HG02798 (cell line): ENCODE data around the gene FAM90A26.
"Not testable (repeated sequence)": the region's sequence is repeated elsewhere in the genome, so short reads cannot be mapped to it uniquely, and the experiment has no call there.

ENCODE experiments used
- ATAC-seq: cut with Tn5 transposase; IDR thresholded peaks from one replicate; pipeline ENCODE4 v1.9.1; 2021; ENCODE audit warnings: mild to moderate bottlenecking; ENCODE audit not compliant: unreplicated experiment, poor library complexity

FAM90A26 gene

DNA sequence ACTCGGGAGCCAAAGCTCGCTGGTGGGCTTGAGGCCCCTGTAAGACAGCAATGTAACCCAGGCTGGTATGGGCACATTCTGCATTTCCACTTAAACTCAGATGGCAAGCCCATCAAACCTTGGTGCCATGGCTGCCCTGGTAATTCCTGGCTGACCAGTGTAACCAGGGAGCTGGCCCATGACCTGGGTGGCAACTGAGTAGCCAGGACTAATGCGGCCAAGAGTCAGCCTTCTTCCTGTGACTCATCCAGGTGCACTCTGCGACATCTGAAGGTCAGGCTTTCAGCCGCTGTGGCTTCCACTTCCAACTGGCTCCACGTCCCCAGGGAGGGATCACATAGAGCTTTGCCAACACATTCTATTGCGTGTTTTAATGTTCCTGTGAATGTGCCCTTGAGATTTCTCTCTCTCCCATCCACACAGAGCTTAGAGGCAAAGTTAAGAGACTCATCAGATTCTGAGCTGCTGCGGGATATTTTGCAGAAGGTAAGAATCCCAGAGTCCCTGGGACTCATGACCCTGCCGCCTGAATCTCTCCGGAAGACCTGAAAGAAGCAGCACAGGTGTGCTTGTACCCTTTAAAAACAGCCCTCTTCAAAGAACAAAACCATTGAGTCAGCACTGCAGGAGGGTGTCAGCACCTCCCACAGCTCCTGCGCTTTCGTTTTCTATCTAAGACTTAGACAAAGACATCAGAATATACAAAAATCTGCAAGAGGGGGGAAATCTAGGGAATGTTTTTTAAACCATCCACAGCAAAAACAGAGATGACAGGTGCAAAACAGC is 14.9 kb upstream of the FAM90A26 start:
- not testable (repeated sequence) for ATAC-seq

DNA sequence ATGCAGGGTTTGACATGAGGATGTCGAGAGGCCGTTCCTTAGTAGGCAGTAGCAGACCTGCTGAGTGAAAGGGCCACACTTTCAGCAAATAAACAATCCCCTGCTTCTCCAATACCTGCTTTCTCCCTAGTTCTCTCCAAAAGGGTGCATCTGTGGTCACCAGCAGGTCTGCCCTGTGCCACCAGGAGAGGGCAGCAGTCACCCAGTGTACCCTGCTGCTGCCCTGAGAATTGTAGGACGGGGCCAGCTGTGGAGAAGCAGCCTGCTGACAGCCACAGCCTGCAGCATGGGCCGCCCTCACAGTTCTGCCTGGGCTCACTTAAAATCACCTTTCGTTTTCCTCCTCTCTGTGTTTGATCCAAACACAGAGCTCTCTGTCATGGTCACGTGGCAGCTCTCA is 11.8 kb upstream of the FAM90A26 start:
- not testable (repeated sequence) for ATAC-seq

DNA sequence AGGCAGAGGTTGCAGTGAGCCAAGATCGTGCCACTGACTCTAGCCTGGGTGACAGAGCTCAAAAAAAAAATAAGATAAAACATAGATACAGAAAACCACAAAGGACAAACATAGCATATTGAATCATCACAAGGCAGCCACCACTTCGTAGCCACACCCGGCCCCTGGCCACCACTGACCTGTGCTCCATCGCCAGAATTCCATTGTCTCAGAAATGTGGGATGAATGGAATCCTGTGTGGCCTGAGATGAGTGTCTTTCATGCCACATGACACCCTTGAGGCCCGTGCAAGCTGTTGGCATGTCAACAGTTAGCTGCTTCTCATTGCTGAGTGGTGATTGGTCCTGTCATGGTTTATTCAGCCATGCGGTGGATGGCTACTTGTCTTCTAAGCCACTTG is 10.2 kb upstream of the FAM90A26 start:
- not testable (repeated sequence) for ATAC-seq

DNA sequence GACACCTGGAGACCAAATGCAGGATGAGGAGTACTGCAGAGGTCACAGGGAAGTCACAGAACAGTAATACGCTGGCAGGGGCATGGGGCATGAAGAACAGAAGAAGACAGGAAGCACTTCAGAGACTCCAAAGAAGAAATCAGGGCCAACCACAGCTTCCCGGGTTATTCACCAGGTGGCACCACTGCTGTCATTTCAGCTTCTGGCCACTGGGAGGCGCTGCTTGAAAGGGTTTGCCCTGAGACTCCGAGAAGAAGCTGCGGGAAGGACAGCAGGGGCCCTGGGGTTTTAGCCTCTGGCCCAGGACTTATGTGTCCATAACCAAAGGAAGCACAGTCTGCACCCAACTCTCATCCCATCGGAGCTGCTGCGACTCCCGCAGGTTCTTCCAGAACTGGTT is 4.2 kb upstream of the FAM90A26 start:
- not testable (repeated sequence) for ATAC-seq

DNA sequence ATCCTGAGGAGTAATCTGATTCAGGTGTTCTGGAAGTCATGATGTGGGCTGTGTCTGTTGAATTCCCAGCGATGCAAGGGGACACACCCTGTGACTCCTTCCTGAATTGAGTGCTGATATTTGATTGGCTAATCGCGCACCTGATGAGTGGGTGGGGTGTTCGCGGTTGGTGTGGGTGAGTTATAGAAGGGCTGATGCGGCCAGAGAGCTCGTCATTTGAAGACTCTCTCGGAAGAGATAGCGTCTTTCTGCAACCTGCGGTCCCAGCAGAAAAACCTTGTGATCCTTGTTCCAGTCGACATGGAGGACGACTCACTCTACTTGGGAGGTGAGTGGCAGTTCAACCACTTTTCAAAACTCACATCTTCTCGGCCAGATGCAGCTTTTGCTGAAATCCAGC is 40.1 kb downstream of the FAM90A26 start, which contains the start of gene USP17L10:
Gene USP17L10, plus strand, starts transcription at position 301 of the 400 bp plus-strand sequence. Its CDS starts 0 bp downstream, at position 301.
- ATAC-seq, result not testable (repeated sequence)

DNA sequence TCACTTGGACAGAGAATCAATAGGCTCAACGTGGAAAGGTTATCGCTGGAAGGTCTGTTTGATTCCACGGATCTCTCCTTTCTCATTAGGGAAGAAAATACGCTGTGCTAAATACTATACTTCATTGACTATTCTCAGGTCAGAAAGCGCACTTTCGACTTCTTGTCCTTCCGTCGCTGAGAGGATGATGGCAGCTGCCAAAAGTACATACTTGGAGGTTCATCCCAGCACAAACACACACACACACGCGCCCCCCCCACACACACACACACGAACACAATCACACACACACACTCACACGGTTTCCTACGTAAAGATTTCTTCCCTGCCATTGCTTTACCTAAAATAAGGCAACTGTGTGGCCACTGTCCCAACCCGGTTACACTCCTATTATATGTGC is 44.5 kb downstream of the FAM90A26 start:
- ATAC-seq, result not testable (repeated sequence)

DNA sequence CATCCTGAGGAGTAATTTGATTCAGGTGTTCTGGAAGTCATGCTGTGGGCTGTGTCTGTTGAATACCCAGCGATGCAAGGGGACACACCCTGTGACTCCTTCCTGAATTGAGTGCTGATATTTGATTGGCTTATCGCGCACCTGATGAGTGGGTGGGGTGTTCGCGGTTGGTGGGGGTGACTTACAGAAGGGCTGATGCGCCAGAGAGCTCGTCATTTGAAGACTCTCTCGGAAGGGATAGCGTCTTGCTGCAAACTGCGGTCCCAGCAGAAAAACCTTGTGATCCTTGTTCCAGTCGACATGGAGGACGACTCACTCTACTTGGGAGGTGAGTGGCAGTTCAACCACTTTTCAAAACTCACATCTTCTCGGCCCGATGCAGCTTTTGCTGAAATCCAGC is 44.9 kb downstream of the FAM90A26 start, which contains the start of gene USP17L11:
Gene USP17L11, plus strand, starts transcription at position 301 of the 400 bp plus-strand sequence. Its CDS starts 0 bp downstream, at position 301.
- ATAC-seq, result not testable (repeated sequence)

DNA sequence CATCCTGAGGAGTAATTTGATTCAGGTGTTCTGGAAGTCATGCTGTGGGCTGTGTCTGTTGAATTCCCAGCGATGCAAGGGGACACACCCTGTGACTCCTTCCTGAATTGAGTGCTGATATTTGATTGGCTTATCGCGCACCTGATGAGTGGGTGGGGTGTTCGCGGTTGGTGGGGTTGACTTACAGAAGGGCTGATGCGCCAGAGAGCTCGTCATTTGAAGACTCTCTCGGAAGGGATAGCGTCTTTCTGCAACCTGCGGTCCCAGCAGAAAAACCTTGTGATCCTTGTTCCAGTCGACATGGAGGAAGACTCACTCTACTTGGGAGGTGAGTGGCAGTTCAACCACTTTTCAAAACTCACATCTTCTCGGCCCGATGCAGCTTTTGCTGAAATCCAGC is 49.6 kb downstream of the FAM90A26 start, which contains the start of gene USP17L12:
Gene USP17L12, plus strand, starts transcription at position 301 of the 400 bp plus-strand sequence. Its CDS starts 0 bp downstream, at position 301.
- not testable (repeated sequence) for ATAC-seq

DNA sequence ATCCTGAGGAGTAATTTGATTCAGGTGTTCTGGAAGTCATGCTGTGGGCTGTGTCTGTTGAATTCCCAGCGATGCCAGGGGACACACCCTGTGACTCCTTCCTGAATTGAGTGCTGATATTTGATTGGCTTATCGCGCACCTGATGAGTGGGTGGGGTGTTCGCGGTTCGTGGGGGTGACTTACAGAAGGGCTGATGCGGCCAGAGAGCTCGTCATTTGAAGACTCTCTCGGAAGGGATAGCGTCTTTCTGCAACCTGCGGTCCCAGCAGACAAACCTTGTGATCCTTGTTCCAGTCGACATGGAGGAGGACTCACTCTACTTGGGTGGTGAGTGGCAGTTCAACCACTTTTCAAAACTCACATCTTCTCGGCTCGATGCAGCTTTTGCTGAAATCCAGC is 54.4 kb downstream of the FAM90A26 start, which contains the start of gene USP17L13:
Gene USP17L13, plus strand, starts transcription at position 301 of the 400 bp plus-strand sequence. Its CDS starts 0 bp downstream, at position 301.
- not testable (repeated sequence) for ATAC-seq
